PC-3 (cell line): ENCODE measurements around the gene ZFP69B. TPM values are rescaled to one million over a fixed set of nuclear protein-coding genes. Genes with fewer than 3 reads are reported as not detected.

ENCODE experiments used
- ATAC-seq: fragments of 200-7000 bp; cut with Tn5 transposase; 2 replicates; pipeline ENCODE4 v1.9.1; 2020; ENCODE audit warnings: mild to moderate bottlenecking, moderate library complexity
- BruUV-seq: library from RNA; stranded (reverse); fragments of 400-500 nt; replicated peaks from 2 replicates; lab custom pipeline; 2021; lab: Mats Ljungman, UMichigan
- CTCF ChIA-PET: fragments of 300-600 bp; sonication (Branson Sonifier 250); formaldehyde crosslinking; loops from one replicate; lab custom pipeline; 2022; ENCODE audit warnings: antibody characterized with exemption; lab: Charles Lee
- POLR2A ChIA-PET: fragments of 300-600 bp; sonication (Branson Sonifier 250); formaldehyde crosslinking; loops from one replicate; lab custom pipeline; 2022; ENCODE audit warnings: antibody characterized with exemption; ENCODE audit not compliant: unreplicated experiment; lab: Charles Lee
- DNase-seq: peaks from one replicate; pipeline ENCODE4 v3.0.0-alpha.2; 2015
- H2AFZ ChIP-seq: fragments of 300-600 bp; sonication (generic); 2 replicates; pipeline ENCODE4 v1.6.0; 2016; ENCODE audit warnings: antibody characterized with exemption, low read length
- H3F3A ChIP-seq: fragments of 300-600 bp; sonication (generic); one replicate; pipeline ENCODE4 v1.6.0; 2017; ENCODE audit warnings: antibody characterized with exemption, low read length, control low read depth, mild to moderate bottlenecking; ENCODE audit not compliant: unreplicated experiment
- H3K27ac ChIP-seq: fragments of 300-600 bp; sonication (generic); 2 replicates; pipeline ENCODE4 v1.5.1; 2016; ENCODE audit warnings: mild to moderate bottlenecking, low read length
- H3K27me3 ChIP-seq: fragments of 300-600 bp; sonication (generic); 2 replicates; pipeline ENCODE4 v1.6.1; 2016; ENCODE audit warnings: low read length, mixed read lengths
- H3K36me3 ChIP-seq: fragments of 300-600 bp; sonication (generic); 2 replicates; pipeline ENCODE4 v1.6.1; 2016; ENCODE audit warnings: low read depth, mixed run types, low read length, mixed read lengths
- H3K4me1 ChIP-seq: fragments of 300-600 bp; sonication (generic); 2 replicates; pipeline ENCODE4 v1.5.1; 2016; ENCODE audit warnings: low read length; ENCODE audit not compliant: insufficient read depth
- H3K4me2 ChIP-seq: fragments of 300-600 bp; sonication (generic); 2 replicates; pipeline ENCODE4 v1.6.0; 2016; ENCODE audit warnings: low read length
- H3K4me3 ChIP-seq: fragments of 300-600 bp; sonication (generic); 2 replicates; pipeline ENCODE4 v1.5.1; 2016; ENCODE audit warnings: mild to moderate bottlenecking, low read length, mixed read lengths
- H3K79me2 ChIP-seq: fragments of 300-600 bp; sonication (generic); 2 replicates; pipeline ENCODE4 v1.6.1; 2017; ENCODE audit warnings: low read length, mixed read lengths
- H3K9ac ChIP-seq: fragments of 300-600 bp; sonication (generic); 2 replicates; pipeline ENCODE4 v1.6.0; 2016; ENCODE audit warnings: mild to moderate bottlenecking, low read length
- H3K9me2 ChIP-seq: fragments of 300-600 bp; sonication (generic); replicated peaks from 2 replicates; pipeline ENCODE4 v1.6.1; 2016; ENCODE audit warnings: mixed run types, low read length, mixed read lengths
- H3K9me3 ChIP-seq: fragments of 300-600 bp; sonication (generic); 2 replicates; pipeline ENCODE4 v1.6.1; 2016; ENCODE audit warnings: low read length, mixed read lengths
- H4K20me1 ChIP-seq: fragments of 300-600 bp; sonication (generic); 2 replicates; pipeline ENCODE4 v1.6.1; 2016; ENCODE audit warnings: low read length, mixed read lengths
- CTCF ChIP-seq: fragments of 300-600 bp; sonication (generic); conservative IDR thresholded peaks from 2 replicates; pipeline ENCODE4 v1.5.1; 2017; ENCODE audit warnings: antibody characterized with exemption, low read depth, mild to moderate bottlenecking, low read length
- EZH2 ChIP-seq: fragments of 300-600 bp; sonication (generic); IDR thresholded peaks from one replicate; pipeline ENCODE4 v1.6.1; 2017; ENCODE audit warnings: antibody characterized with exemption, mild to moderate bottlenecking, low read length; ENCODE audit not compliant: unreplicated experiment
- EZH2phosphoT487 ChIP-seq: fragments of 300-600 bp; sonication (generic); IDR thresholded peaks from 2 replicates; pipeline ENCODE4 v1.6.1; 2018; ENCODE audit warnings: mild to moderate bottlenecking, antibody characterized with exemption, low read length, borderline replicate concordance
- intact Hi-C: fragments of 100-400 bp; cut with micrococcal nuclease; formaldehyde crosslinking; loops from 2 replicates; pipeline ENCODE4 v1.9.0; 2023
- total RNA-seq: library from RNA; depleted of rRNA; stranded (reverse); fragments of >200 nt; gene quantifications from 2 replicates; pipeline ENCODE4 v1.2.3, GENCODE V29; 2014

Gene ZFP69B
- total RNA-seq, 1 experiment from 2014 or later: 2.5 TPM

GRCh38 chr1:40431385-40431784, 18.9 kb upstream of the ZFP69B start:
- H4K20me1 ChIP-seq: no peaks in the 10 kb centered on the region
- H3K9me2 ChIP-seq: no peaks in the 10 kb centered on the region
- no peak overlapping the region for H2AFZ ChIP-seq
- no peak for DNase-seq
- H3K9me3 ChIP-seq: no peaks in the 10 kb centered on the region
- H3K79me2 ChIP-seq: no peaks in the 10 kb centered on the region
- no peak overlapping the region for H3K9ac ChIP-seq
- ChIA-PET POLR2A (interaction anchor here (0.6 kb wide), 1 partner anchor 387 kb away, joined by 4 read pairs; no protein-coding TSS in a partner anchor), CTCF (no interaction called here)
- H3K4me3 ChIP-seq: no peak overlapping the region
- no peaks in the 10 kb centered on the region for H3K27me3 ChIP-seq
- no peaks in the 10 kb centered on the region for H3K36me3 ChIP-seq
- H3K4me1 ChIP-seq: no peaks in the 10 kb centered on the region
- intact Hi-C loops: no loop called here
- TF ChIP-seq EZH2phosphoT487: no peak
- TF ChIP-seq CTCF: no peak
- TF ChIP-seq EZH2: no peak
- no peaks in the 10 kb centered on the region for H3F3A ChIP-seq
- BruUV-seq: no TSS peak
- no peak for ATAC-seq
- H3K27ac ChIP-seq: no peak overlapping the region
- H3K4me2 ChIP-seq: no peak overlapping the region

- no peaks in the 10 kb centered on the region for H3K36me3 ChIP-seq
- POLR2A ChIA-PET: no interaction called here
- H3K4me1 ChIP-seq: no peaks in the 10 kb centered on the region
- intact Hi-C loops: no loop called here
- H3K27me3 ChIP-seq: no peaks in the 10 kb centered on the region
- no peak overlapping the region for H2AFZ ChIP-seq
- H3K9me2 ChIP-seq: no peaks in the 10 kb centered on the region
- H4K20me1 ChIP-seq: no peaks in the 10 kb centered on the region
- H3K9me3 ChIP-seq: no peaks in the 10 kb centered on the region
- DNase-seq (no peak), ATAC-seq (no peak)
- H3K4me3 ChIP-seq: no peak overlapping the region
- no peak for TF ChIP-seq EZH2phosphoT487
- TF ChIP-seq CTCF: no peak
- no peak for TF ChIP-seq EZH2
- H3F3A ChIP-seq: no peaks in the 10 kb centered on the region
- H3K9ac ChIP-seq: no peak overlapping the region
- BruUV-seq: no TSS peak
- no peak overlapping the region for H3K27ac ChIP-seq
- CTCF ChIA-PET: no interaction called here
- no peaks in the 10 kb centered on the region for H3K79me2 ChIP-seq
- no peak overlapping the region for H3K4me2 ChIP-seq
These were observed 17.5 kb upstream of the ZFP69B start for GRCh38 chr1:40432644-40433390.

- Histone ChIP-seq H3K4me3 (no peak overlapping the region), H3F3A (no peaks in the 10 kb centered on the region), H3K9ac (no peak overlapping the region), H3K4me2 (no peak overlapping the region), H2AFZ (no peak overlapping the region), H3K9me3 (no peaks in the 10 kb centered on the region), H3K4me1 (no peaks in the 10 kb centered on the region), H3K27me3 (no peaks in the 10 kb centered on the region), H3K9me2 (no peaks in the 10 kb centered on the region), H3K79me2 (no peaks in the 10 kb centered on the region), H4K20me1 (no peaks in the 10 kb centered on the region), H3K36me3 (no peaks in the 10 kb centered on the region), H3K27ac (no peak overlapping the region)
- intact Hi-C loops: no loop called here
- TF ChIP-seq EZH2 (no peak), CTCF (no peak), EZH2phosphoT487 (no peak)
- no peak for ATAC-seq
- BruUV-seq: no TSS peak
- ChIA-PET CTCF (no interaction called here), POLR2A (interaction anchor here (0.6 kb wide), 1 partner anchor 18 kb away, joined by 5 read pairs; no protein-coding TSS in a partner anchor)
- no peak for DNase-seq
These were observed 14.8 kb upstream of the ZFP69B start for GRCh38 chr1:40435471-40435870.
